HEK293 (cell line): ENCODE data around the gene SKP2.

ENCODE experiments used
- BCL11B ChIP-seq: fragments of 450-650 bp; formaldehyde crosslinking; IDR thresholded peaks from 2 replicates; pipeline ENCODE4 v1.5.1; 2016; ENCODE audit warnings: low read depth, missing biosample characterization, missing genetic modification characterization
- IKZF3 ChIP-seq: fragments of 450-650 bp; IDR thresholded peaks from 2 replicates; pipeline ENCODE4 v1.5.0; 2018; ENCODE audit warnings: missing biosample characterization, mild to moderate bottlenecking, missing genetic modification characterization, moderate library complexity
- KLF10 ChIP-seq: fragments of 450-650 bp; IDR thresholded peaks from 2 replicates; pipeline ENCODE4 v1.5.1; 2018; ENCODE audit warnings: missing biosample characterization, mild to moderate bottlenecking, missing genetic modification characterization
- KLF17 ChIP-seq: fragments of 450-650 bp; formaldehyde crosslinking; IDR thresholded peaks from 2 replicates; pipeline ENCODE4 v1.5.1; 2016; ENCODE audit warnings: missing biosample characterization, missing genetic modification characterization
- KLF8 ChIP-seq: fragments of 450-650 bp; formaldehyde crosslinking; IDR thresholded peaks from 2 replicates; pipeline ENCODE4 v1.5.1; 2016; ENCODE audit warnings: missing biosample characterization, missing genetic modification characterization
- OVOL3 ChIP-seq: fragments of 450-650 bp; formaldehyde crosslinking; IDR thresholded peaks from 2 replicates; pipeline ENCODE4 v1.5.1; 2016; ENCODE audit warnings: missing biosample characterization, missing genetic modification characterization
- ZBTB20 ChIP-seq: fragments of 450-650 bp; formaldehyde crosslinking; IDR thresholded peaks from 2 replicates; pipeline ENCODE4 v1.5.1; 2016; ENCODE audit warnings: missing biosample characterization, missing genetic modification characterization
- ZBTB48 ChIP-seq: fragments of 450-650 bp; formaldehyde crosslinking; IDR thresholded peaks from 2 replicates; pipeline ENCODE4 v1.5.1; 2016; ENCODE audit warnings: missing biosample characterization, missing genetic modification characterization
- ZFHX2 ChIP-seq: fragments of 450-650 bp; formaldehyde crosslinking; conservative IDR thresholded peaks from 2 replicates; pipeline ENCODE4 v1.5.1; 2016; ENCODE audit warnings: missing biosample characterization, missing genetic modification characterization
- ZFP37 ChIP-seq: fragments of 450-650 bp; formaldehyde crosslinking; IDR thresholded peaks from 2 replicates; pipeline ENCODE4 v1.5.1; 2016; ENCODE audit warnings: missing biosample characterization, missing genetic modification characterization
- ZNF114 ChIP-seq: fragments of 450-650 bp; formaldehyde crosslinking; IDR thresholded peaks from 2 replicates; pipeline ENCODE4 v1.5.0; 2017; ENCODE audit warnings: missing biosample characterization, missing genetic modification characterization
- ZNF155 ChIP-seq: fragments of 450-650 bp; formaldehyde crosslinking; IDR thresholded peaks from 2 replicates; pipeline ENCODE4 v1.5.1; 2016; ENCODE audit warnings: missing biosample characterization, missing genetic modification characterization
- ZNF16 ChIP-seq: fragments of 450-650 bp; formaldehyde crosslinking; IDR thresholded peaks from 2 replicates; pipeline ENCODE4 v1.5.1; 2016; ENCODE audit warnings: low read depth, missing biosample characterization, missing genetic modification characterization
- ZNF18 ChIP-seq: fragments of 450-650 bp; formaldehyde crosslinking; IDR thresholded peaks from 2 replicates; pipeline ENCODE4 v1.5.1; 2016; ENCODE audit warnings: missing biosample characterization, missing genetic modification characterization
- ZNF184 ChIP-seq: fragments of 450-650 bp; IDR thresholded peaks from 2 replicates; pipeline ENCODE4 v1.5.1; 2018; ENCODE audit warnings: missing biosample characterization, mild to moderate bottlenecking, missing genetic modification characterization
- ZNF2 ChIP-seq: fragments of 450-650 bp; formaldehyde crosslinking; IDR thresholded peaks from 2 replicates; pipeline ENCODE4 v1.5.1; 2016; ENCODE audit warnings: missing biosample characterization, missing genetic modification characterization
- ZNF221 ChIP-seq: fragments of 450-650 bp; formaldehyde crosslinking; IDR thresholded peaks from 2 replicates; pipeline ENCODE4 v1.5.1; 2017; ENCODE audit warnings: missing biosample characterization, missing genetic modification characterization, borderline replicate concordance
- ZNF23 ChIP-seq: fragments of 450-650 bp; formaldehyde crosslinking; IDR thresholded peaks from 2 replicates; pipeline ENCODE4 v1.5.1; 2016; ENCODE audit warnings: missing biosample characterization, missing genetic modification characterization, borderline replicate concordance
- ZNF239 ChIP-seq: fragments of 450-650 bp; formaldehyde crosslinking; IDR thresholded peaks from 2 replicates; pipeline ENCODE4 v1.5.1; 2016; ENCODE audit warnings: missing biosample characterization, missing genetic modification characterization
- ZNF280D ChIP-seq: fragments of 450-650 bp; formaldehyde crosslinking; IDR thresholded peaks from 2 replicates; pipeline ENCODE4 v1.5.1; 2016; ENCODE audit warnings: missing biosample characterization, missing genetic modification characterization
- ZNF341 ChIP-seq: fragments of 450-650 bp; formaldehyde crosslinking; IDR thresholded peaks from 2 replicates; pipeline ENCODE4; 2016; ENCODE audit warnings: low read depth, missing biosample characterization, missing genetic modification characterization
- ZNF350 ChIP-seq: fragments of 450-650 bp; formaldehyde crosslinking; IDR thresholded peaks from 2 replicates; pipeline ENCODE4 v1.5.0; 2017; ENCODE audit warnings: missing biosample characterization, mild to moderate bottlenecking, missing genetic modification characterization
- ZNF354C ChIP-seq: fragments of 450-650 bp; formaldehyde crosslinking; IDR thresholded peaks from 2 replicates; pipeline ENCODE4 v1.5.1; 2016; ENCODE audit warnings: missing biosample characterization, missing genetic modification characterization, low read depth, borderline replicate concordance
- ZNF416 ChIP-seq: fragments of 450-650 bp; formaldehyde crosslinking; IDR thresholded peaks from 2 replicates; pipeline ENCODE4 v1.5.1; 2016; ENCODE audit warnings: missing biosample characterization, missing genetic modification characterization
- ZNF558 ChIP-seq: fragments of 450-650 bp; formaldehyde crosslinking; IDR thresholded peaks from 2 replicates; pipeline ENCODE4 v1.5.1; 2016; ENCODE audit warnings: missing biosample characterization, missing genetic modification characterization
- ZNF560 ChIP-seq: fragments of 450-650 bp; formaldehyde crosslinking; IDR thresholded peaks from 2 replicates; pipeline ENCODE4 v1.5.1; 2017; ENCODE audit warnings: missing biosample characterization, missing genetic modification characterization, borderline replicate concordance
- ZNF571 ChIP-seq: fragments of 450-650 bp; formaldehyde crosslinking; IDR thresholded peaks from 2 replicates; pipeline ENCODE4 v1.5.0; 2017; ENCODE audit warnings: missing biosample characterization, missing genetic modification characterization
- ZNF654 ChIP-seq: fragments of 450-650 bp; formaldehyde crosslinking; IDR thresholded peaks from 2 replicates; pipeline ENCODE4 v1.5.1; 2016; ENCODE audit warnings: low read depth, missing biosample characterization, missing genetic modification characterization
- ZNF785 ChIP-seq: fragments of 450-650 bp; formaldehyde crosslinking; IDR thresholded peaks from 2 replicates; pipeline ENCODE4 v1.5.1; 2016; ENCODE audit warnings: missing biosample characterization, missing genetic modification characterization
- ZNF830 ChIP-seq: fragments of 450-650 bp; IDR thresholded peaks from 2 replicates; pipeline ENCODE4 v1.5.0; 2018; ENCODE audit warnings: missing biosample characterization, missing genetic modification characterization, low read depth, mild to moderate bottlenecking, moderate library complexity
- ZNF837 ChIP-seq: fragments of 450-650 bp; formaldehyde crosslinking; IDR thresholded peaks from 2 replicates; pipeline ENCODE4 v1.5.1; 2016; ENCODE audit warnings: missing biosample characterization, missing genetic modification characterization
- TF ChIP-seq, protein P1 (sequence below): fragments of 450-650 bp; formaldehyde crosslinking; IDR thresholded peaks from 2 replicates; pipeline ENCODE4 v1.5.1; 2016; ENCODE audit warnings: missing biosample characterization, missing genetic modification characterization
- TF ChIP-seq, protein P2 (sequence below): fragments of 450-650 bp; formaldehyde crosslinking; IDR thresholded peaks from 2 replicates; pipeline ENCODE4 v1.5.1; 2016; ENCODE audit warnings: missing biosample characterization, missing genetic modification characterization

SKP2 gene

DNA sequence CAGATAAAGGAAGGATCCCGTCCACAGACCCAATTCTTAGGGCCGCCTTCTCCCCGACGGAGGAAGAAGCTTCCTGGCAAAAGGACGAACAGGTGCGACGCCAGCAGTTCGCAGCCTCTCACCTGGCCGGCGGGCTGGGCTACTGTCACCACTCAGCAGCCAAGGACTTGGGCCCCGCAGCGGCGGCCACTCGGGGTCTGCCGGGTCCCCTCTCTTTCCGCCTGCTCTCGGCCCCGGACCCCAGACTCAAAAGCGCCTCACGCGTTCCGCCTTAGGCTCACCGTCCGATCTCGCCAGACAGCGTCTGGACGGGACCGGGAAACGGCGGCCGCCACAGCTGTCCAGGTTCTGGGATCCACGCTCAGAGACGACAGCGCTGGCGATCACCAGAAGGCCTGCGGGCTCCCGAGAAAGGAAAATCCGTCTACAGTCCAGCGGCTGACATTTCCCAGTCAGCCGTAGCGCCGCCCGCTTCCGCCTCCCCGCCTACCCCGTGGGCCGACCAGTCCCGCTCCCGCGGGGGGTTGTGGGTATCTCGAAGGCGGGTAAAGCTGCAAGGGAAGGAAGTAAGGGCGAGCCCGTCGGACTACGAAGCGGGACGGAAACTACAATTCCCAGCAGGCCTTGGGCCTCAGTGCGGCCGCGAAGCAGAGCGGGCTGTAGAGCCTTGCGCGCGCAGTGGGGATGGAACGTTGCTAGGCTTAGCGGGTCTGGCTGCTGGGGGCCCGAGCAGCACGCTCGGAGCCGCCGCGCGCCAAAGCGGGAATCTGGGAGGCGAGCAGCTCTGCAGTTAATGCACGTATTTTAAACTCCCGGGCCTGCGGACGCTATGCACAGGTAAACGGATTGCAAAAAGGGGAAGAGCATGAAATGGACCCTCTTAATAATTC lies at the start of gene SKP2, which contains the start of gene LMBRD2 (continued):
- TF ChIP-seq ZNF155 (no peak), ZBTB20 (peak; percentile 96), ZNF560 (tag by site-specific recombination) (no peak), ZNF280D (tag by site-specific recombination) (no peak), ZNF354C (tag by site-specific recombination) (no peak), IKZF3 (tag by site-specific recombination) (peak; percentile 33; the same call in 1 of the 2 replicates), ZNF23 (no peak), ZNF350 (tag by site-specific recombination) (no peak), ZNF18 (tag by site-specific recombination) (no peak), ZNF239 (tag by site-specific recombination) (no peak), KLF8 (tag by site-specific recombination) (peak; percentile 79), ZNF654 (0 out of 2 replicates have a peak, but pooled peaks have one; percentile 9), OVOL3 (tag by site-specific recombination) (no peak; the same call in 1 of the 2 replicates), ZNF16 (tag by site-specific recombination) (0 out of 2 replicates have a peak, but pooled peaks have one; percentile 8), BCL11B (tag by site-specific recombination) (no peak), ZFP37 (tag by site-specific recombination) (peak; percentile 63), ZNF114 (tag by site-specific recombination) (no peak), ZNF558 (no peak), ZNF830 (tag by site-specific recombination) (no peak), ZFHX2 (tag by site-specific recombination) (peak; percentile 89), KLF17 (tag by site-specific recombination) (peak; percentile 69), ZBTB48 (tag by site-specific recombination) (no peak), ZNF221 (tag by site-specific recombination) (no peak), ZNF571 (tag by site-specific recombination) (no peak), ZNF341 (tag by site-specific recombination) (peak; percentile 38), ZNF785 (no peak), ZNF2 (no peak; the same call in 1 of the 2 replicates), KLF10 (tag by site-specific recombination) (peak; percentile 72; the same call in 1 of the 2 replicates), ZNF416 (no peak), ZNF837 (no peak), ZNF184 (tag by site-specific recombination) (no peak)
- TF ChIP-seq, protein P1, sequence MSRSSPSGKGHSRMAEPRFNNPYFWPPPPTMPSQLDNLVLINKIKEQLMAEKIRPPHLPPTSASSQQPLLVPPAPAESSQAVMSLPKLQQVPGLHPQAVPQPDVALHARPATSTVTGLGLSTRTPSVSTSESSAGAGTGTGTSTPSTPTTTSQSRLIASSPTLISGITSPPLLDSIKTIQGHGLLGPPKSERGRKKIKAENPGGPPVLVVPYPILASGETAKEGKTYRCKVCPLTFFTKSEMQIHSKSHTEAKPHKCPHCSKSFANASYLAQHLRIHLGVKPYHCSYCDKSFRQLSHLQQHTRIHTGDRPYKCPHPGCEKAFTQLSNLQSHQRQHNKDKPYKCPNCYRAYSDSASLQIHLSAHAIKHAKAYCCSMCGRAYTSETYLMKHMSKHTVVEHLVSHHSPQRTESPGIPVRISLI, result no peak
- TF ChIP-seq, protein P2, sequence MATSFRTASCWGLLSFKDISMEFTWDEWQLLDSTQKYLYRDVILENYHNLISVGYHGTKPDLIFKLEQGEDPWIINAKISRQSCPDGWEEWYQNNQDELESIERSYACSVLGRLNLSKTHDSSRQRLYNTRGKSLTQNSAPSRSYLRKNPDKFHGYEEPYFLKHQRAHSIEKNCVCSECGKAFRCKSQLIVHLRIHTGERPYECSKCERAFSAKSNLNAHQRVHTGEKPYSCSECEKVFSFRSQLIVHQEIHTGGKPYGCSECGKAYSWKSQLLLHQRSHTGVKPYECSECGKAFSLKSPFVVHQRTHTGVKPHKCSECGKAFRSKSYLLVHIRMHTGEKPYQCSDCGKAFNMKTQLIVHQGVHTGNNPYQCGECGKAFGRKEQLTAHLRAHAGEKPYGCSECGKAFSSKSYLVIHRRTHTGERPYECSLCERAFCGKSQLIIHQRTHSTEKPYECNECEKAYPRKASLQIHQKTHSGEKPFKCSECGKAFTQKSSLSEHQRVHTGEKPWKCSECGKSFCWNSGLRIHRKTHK (tag by site-specific recombination), result no peak
